Lower leg skin (tissue), 3 donors: ENCODE data around the gene SPRR1A.

Experiments
- POLR2A ChIP-seq, 2 donors: fragments of 450-650 bp; IDR thresholded peaks; one replicate each; pipeline ENCODE4 v1.6.1; 2016 to 2017; ENCODE audit warnings: antibody characterized with exemption in 2 of 2, mild to moderate bottlenecking in 1 of 2, moderate library complexity in 1 of 2
- TF ChIP-seq, protein P1 (sequence below), 3 donors: fragments of 450-650 bp; IDR thresholded peaks; one replicate each; pipeline ENCODE4 v1.5.1; 2016; ENCODE audit warnings: antibody characterized with exemption in 3 of 3, mild to moderate bottlenecking in 3 of 3, moderate library complexity in 2 of 3

DNA sequence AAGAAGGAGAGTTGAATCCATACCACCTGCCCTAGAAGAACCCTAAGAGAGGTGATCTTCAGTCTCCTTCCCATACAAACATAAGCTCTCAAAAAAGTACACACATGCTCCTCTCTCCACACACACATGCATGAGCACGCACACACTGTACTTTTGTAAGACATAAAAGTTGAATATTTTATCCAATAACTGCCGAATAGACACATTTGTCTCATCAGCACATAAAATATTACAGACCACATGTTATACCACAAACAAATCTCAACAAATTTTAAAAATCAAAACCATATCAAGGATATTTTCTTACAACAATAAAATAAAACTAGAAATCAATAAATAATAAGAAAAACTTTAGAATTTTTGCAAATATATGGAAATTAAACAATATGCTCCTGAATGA, 2.7 kb downstream of the SPRR1A start:
- TF ChIP-seq, protein P1, sequence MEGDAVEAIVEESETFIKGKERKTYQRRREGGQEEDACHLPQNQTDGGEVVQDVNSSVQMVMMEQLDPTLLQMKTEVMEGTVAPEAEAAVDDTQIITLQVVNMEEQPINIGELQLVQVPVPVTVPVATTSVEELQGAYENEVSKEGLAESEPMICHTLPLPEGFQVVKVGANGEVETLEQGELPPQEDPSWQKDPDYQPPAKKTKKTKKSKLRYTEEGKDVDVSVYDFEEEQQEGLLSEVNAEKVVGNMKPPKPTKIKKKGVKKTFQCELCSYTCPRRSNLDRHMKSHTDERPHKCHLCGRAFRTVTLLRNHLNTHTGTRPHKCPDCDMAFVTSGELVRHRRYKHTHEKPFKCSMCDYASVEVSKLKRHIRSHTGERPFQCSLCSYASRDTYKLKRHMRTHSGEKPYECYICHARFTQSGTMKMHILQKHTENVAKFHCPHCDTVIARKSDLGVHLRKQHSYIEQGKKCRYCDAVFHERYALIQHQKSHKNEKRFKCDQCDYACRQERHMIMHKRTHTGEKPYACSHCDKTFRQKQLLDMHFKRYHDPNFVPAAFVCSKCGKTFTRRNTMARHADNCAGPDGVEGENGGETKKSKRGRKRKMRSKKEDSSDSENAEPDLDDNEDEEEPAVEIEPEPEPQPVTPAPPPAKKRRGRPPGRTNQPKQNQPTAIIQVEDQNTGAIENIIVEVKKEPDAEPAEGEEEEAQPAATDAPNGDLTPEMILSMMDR (IDR thresholded peaks at IDR 0.05), result no peak
- TF ChIP-seq POLR2A (IDR thresholded peaks at IDR 0.05), result no peak
